VCaP (cell line): Measurements from ENCODE around the gene SF3A1.

ENCODE experiments used
- H3K27ac ChIP-seq: fragments of 450-650 bp; 2 replicates; pipeline ENCODE4 v1.5.1; 2017
- TF ChIP-seq, protein P1 (sequence below): fragments of 450-650 bp; conservative IDR thresholded peaks from 2 replicates; pipeline ENCODE4 v1.5.1; 2017; ENCODE audit warnings: mild to moderate bottlenecking, moderate library complexity

Gene SF3A1

DNA sequence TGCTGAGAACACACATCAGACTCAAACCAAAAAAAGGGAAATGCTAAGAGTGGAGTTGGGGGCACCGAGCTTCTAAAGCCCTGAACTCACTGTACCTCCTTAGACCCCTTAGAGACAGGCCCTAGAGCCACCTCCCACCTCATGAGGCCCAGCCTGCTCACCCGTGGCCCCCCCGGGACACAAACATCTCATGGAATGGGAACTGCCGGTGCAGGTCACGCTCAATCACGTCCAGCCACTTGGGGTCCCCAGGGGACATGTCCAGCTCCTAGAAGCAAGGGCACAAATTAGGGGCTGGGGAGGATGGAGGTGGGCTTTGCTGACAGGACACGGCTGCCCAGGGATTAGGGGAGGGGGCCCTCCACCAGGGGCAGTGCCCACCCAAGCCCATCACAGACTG, 61.1 kb downstream of the SF3A1 start:
- H3K27ac ChIP-seq, result no peak overlapping the region
- TF ChIP-seq, protein P1, sequence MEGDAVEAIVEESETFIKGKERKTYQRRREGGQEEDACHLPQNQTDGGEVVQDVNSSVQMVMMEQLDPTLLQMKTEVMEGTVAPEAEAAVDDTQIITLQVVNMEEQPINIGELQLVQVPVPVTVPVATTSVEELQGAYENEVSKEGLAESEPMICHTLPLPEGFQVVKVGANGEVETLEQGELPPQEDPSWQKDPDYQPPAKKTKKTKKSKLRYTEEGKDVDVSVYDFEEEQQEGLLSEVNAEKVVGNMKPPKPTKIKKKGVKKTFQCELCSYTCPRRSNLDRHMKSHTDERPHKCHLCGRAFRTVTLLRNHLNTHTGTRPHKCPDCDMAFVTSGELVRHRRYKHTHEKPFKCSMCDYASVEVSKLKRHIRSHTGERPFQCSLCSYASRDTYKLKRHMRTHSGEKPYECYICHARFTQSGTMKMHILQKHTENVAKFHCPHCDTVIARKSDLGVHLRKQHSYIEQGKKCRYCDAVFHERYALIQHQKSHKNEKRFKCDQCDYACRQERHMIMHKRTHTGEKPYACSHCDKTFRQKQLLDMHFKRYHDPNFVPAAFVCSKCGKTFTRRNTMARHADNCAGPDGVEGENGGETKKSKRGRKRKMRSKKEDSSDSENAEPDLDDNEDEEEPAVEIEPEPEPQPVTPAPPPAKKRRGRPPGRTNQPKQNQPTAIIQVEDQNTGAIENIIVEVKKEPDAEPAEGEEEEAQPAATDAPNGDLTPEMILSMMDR, result no peak

DNA sequence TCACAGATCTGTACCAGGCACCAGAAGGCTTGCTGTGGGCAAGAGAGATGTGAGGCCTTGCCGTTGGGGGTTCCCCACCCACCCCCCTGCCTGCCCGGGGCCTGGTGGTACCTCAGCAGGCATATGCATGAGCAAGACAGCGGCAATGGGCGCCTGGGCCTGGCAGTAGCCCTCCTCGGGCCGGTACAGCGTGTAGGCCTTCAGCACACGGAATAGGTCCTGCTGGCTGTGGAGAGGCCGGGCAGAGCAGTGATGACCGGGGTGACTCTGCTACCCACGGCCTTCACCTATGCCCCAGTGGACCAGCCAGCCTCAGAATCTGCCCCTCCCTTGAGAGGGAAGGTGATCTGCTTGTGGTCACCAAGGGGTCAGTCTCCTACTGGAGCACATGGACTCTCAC, 61.9 kb downstream of the SF3A1 start:
- H3K27ac ChIP-seq, result no peak overlapping the region
- TF ChIP-seq, protein P1, result no peak

DNA sequence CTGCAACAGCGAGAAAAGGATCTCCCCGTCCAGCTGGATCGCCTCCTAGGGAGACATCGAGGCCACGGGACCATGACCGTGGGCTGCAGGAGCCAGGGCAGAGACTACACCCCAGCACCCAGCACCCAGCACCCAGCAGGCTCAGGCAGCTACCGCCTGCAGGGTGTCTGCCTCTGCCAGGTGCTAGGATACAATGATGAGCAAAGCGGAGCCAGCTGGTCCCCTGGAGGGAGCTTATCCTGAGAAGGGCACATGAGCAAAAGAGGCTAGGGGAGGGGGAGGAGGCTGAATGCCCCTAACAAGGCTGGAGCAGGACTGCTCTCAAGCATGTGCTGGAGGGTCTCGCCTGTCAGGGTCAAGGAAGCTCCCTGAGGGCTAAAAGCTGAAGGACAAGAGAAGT, 62.6 kb downstream of the SF3A1 start:
- TF ChIP-seq, protein P1, result no peak
- no peak overlapping the region for H3K27ac ChIP-seq

DNA sequence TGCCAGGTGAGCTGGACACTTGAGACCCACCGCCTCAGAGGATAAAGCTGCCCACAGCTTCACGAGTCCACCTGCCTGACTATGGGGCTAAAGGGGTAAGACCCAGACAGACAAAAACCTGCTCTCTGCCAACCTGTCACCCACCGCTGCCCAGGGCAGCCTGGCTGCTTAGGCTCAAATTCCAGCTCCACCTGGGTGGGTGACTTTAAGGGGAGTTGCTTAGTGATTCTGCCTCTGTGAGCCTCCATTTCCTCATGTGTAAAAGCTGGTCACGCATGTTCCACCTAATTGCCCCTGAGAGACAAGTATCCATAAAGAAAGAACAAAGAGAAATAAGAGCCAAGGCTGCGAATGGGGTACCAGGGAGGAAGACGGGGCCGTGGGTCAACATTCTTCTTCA, 63.7 kb downstream of the SF3A1 start:
- H3K27ac ChIP-seq, result no peak overlapping the region
- TF ChIP-seq, protein P1, result no peak

DNA sequence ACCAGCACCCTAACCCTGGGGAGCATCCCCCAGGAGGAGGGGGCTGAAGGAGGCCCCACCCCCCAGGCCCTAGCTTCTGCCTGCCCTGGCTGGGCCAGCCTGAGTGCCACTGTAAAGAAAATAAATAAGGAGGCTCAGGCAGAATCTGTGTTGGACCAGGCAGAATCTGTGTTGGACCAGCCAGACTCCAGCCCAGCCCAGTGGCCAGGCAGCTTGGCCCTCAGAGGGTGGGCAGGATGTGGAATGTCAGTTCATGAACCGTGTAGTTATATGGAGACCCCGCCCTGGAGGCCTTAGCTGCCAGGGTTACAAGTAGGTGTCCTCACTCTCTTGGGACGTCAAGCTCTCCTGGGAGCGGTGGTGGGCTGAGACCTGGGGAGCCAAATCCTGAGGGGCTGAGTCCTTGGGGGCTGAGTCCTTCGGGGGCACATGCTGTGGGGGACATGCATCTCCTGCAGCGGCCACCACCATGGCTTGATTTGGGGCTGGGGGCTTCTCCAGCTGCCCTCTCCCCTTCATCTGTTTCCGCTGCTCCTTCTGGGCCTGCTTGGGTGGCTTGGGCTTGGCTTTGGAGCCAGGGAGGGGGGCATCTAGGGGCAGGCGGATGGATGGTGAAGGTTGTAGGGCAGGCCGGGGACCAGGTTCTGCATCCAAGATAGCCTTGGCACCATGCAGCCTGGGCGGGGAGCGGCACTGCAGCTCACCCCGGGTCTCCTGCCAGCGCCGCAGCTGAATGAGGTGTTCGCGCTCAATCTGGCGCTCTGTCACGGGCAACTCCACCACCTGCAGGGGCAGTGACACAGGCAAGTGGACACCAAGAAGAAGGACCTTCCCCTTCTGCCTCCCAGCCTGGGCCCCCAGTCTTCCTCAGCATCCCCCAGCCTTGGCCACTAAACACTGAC, 64.4 kb downstream of the SF3A1 start:
- peak overlapping the region; percentile 78 for H3K27ac ChIP-seq
- TF ChIP-seq, protein P1, result no peak

DNA sequence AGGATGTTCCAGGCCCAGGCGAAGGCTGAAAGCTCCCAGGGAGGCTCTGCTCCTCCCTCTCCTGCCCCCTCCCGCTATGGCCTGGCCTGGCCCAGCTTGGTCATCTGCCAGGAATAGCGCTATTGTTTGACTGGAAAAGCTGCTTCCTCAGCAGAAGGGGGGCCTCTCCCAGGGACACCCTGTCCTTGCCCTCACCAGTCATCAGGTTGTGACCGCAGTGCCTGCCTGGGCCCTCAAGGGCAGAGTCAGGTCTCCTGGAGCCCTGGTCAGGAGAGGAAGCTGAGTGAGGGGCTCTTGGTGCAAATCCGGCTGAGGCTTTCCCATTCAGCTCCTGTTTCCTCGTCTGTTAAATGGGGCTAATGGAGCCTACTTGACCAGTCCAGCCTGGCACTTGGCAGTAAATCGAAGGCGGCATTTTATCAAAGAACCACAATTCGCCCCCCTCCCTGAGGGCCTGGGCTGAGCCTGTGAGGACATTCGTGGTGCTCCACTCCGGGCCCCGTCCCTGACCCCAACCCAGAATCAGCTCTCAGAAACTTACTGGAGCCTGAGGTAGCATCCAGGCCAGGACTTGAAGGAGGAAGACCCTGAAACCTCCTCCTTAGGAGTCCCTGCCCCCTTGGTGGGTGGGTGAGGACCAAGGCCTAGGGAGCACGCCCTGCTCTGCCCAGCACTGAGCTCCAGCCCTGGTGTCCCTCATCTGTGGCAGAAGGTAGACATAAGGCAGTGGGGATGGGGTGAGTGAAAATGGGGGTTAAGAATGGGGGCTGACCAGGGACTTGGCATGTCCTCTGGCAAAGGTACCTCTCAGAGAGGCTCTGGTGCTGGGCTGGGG, 65.4 kb downstream of the SF3A1 start:
- H3K27ac ChIP-seq, result peak overlapping the region; percentile 78
- TF ChIP-seq, protein P1, result no peak

DNA sequence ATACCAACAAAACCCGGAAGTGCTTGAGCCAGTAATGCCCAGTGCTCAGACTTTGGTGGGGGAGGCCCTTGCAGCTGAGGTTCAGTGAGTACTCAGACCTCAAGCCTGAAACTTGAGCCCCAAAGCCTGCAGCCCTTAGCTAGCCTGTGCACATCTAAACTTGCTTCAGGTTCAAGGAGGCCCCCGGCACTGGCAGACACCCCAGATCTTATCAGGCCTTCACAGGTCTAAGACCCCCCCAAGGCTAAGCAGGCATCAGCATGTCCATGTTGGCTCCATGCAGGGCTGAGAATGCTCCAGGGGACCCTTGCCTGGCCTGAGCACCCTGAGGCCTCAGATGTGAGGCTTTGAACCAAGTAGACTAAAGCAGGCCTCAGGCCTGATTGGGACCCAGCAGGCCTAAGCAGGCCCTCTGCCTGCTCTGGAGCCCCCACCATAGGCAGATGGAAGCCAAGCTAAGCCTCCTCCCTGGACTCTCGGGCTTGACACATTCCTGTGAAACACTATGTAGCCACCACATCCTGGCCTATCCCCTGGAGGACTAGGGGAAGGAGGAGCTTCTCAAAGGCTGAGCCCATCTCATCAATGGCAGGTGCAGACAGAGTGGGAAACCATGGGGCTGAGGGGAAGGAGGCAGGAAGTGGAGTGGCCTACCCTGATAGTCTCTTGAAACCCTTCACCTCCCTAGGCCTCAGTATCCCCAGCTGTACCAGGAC, 66.2 kb downstream of the SF3A1 start:
- TF ChIP-seq, protein P1, result no peak
- H3K27ac ChIP-seq, result peak overlapping the region; percentile 78
